Measurements from ENCODE around the gene ZNF629. TPM values are rescaled to one million over a fixed set of nuclear protein-coding genes. Genes with fewer than 3 reads are reported as not detected.

Gene ZNF629
- polyA plus RNA-seq, 5 donors = 16.8 to 20.9 (median 18.1) TPM

Other genes starting within 250 kb of the ZNF629 start
- 10 to 100 TPM in 4 of 5 donors, 1 to 10 TPM in 1; 9.8 to 15.3 (median 13.0) TPM for gene ZNF764, start 228.8 kb downstream of the ZNF629 start, polyA plus RNA-seq (ENCODE audit: insufficient read depth in 1 of 5, insufficient read length in 5 of 5, low replicate concordance in 1 of 5)
- 10 to 100 TPM; 10.5 to 18.3 (median 11.2) TPM for gene ZNF688, start 215.5 kb downstream of the ZNF629 start, polyA plus RNA-seq (ENCODE audit: insufficient read depth in 1 of 5, insufficient read length in 5 of 5, low replicate concordance in 1 of 5)
- 10 to 100 TPM; 22.3 to 29.1 (median 25.2) TPM for gene ZNF785, start 201.5 kb downstream of the ZNF629 start, polyA plus RNA-seq (ENCODE audit: insufficient read depth in 1 of 5, insufficient read length in 5 of 5, low replicate concordance in 1 of 5)
- gene ZNF689, start 176.8 kb downstream of the ZNF629 start, polyA plus RNA-seq (ENCODE audit: insufficient read depth in 1 of 5, insufficient read length in 5 of 5, low replicate concordance in 1 of 5) = 1 to 10 TPM; 8.3 to 9.9 (median 9.5) TPM
- 10 to 100 TPM; 38.7 to 48.3 (median 43.6) TPM for gene PRR14, start 136.2 kb downstream of the ZNF629 start, polyA plus RNA-seq (ENCODE audit: insufficient read depth in 1 of 5, insufficient read length in 5 of 5, low replicate concordance in 1 of 5)
- 10 to 100 TPM; 45.0 to 78.2 (median 65.3) TPM for gene FBRS, start 128.8 kb downstream of the ZNF629 start, polyA plus RNA-seq (ENCODE audit: insufficient read depth in 1 of 5, insufficient read length in 5 of 5, low replicate concordance in 1 of 5)
- 10 to 100 TPM; 30.1 to 41.0 (median 34.8) TPM for gene SRCAP, start 88.0 kb downstream of the ZNF629 start, polyA plus RNA-seq (ENCODE audit: insufficient read depth in 1 of 5, insufficient read length in 5 of 5, low replicate concordance in 1 of 5)
- 10 to 100 TPM; 20.8 to 34.9 (median 30.3) TPM for gene PHKG2, start 38.8 kb downstream of the ZNF629 start, polyA plus RNA-seq (ENCODE audit: insufficient read depth in 1 of 5, insufficient read length in 5 of 5, low replicate concordance in 1 of 5)
- 1 to 10 TPM; 4.0 to 8.1 (median 6.1) TPM for gene CFAP119, start 25.1 kb downstream of the ZNF629 start, polyA plus RNA-seq (ENCODE audit: insufficient read depth in 1 of 5, insufficient read length in 5 of 5, low replicate concordance in 1 of 5)
- 100 to 1,000 TPM in 2 of 5 donors, 10 to 100 TPM in 3; 89.0 to 108 (median 94.4) TPM for gene RNF40, start 24.9 kb downstream of the ZNF629 start, polyA plus RNA-seq (ENCODE audit: insufficient read depth in 1 of 5, insufficient read length in 5 of 5, low replicate concordance in 1 of 5)
- 10 to 100 TPM; 37.5 to 61.4 (median 43.5) TPM for gene BCL7C, start 106.9 kb upstream of the ZNF629 start, polyA plus RNA-seq (ENCODE audit: insufficient read depth in 1 of 5, insufficient read length in 5 of 5, low replicate concordance in 1 of 5)
- gene CTF1, start 109.4 kb upstream of the ZNF629 start, polyA plus RNA-seq (ENCODE audit: insufficient read depth in 1 of 5, insufficient read length in 5 of 5, low replicate concordance in 1 of 5) = 10 to 100 TPM in 3 of 5 donors, 1 to 10 TPM in 2; 7.8 to 12.5 (median 10.2) TPM
- 10 to 100 TPM; 13.9 to 29.4 (median 18.1) TPM for gene FBXL19, start 136.4 kb upstream of the ZNF629 start, polyA plus RNA-seq (ENCODE audit: insufficient read depth in 1 of 5, insufficient read length in 5 of 5, low replicate concordance in 1 of 5)
- gene ORAI3, start 161.9 kb upstream of the ZNF629 start, polyA plus RNA-seq (ENCODE audit: insufficient read depth in 1 of 5, insufficient read length in 5 of 5, low replicate concordance in 1 of 5) = 10 to 100 TPM; 16.0 to 21.9 (median 19.8) TPM
- 10 to 100 TPM; 11.5 to 19.7 (median 13.0) TPM for gene SETD1A, start 170.5 kb upstream of the ZNF629 start, polyA plus RNA-seq (ENCODE audit: insufficient read depth in 1 of 5, insufficient read length in 5 of 5, low replicate concordance in 1 of 5)
- gene HSD3B7, start 198.0 kb upstream of the ZNF629 start, polyA plus RNA-seq (ENCODE audit: insufficient read depth in 1 of 5, insufficient read length in 5 of 5, low replicate concordance in 1 of 5) = 1 to 10 TPM; 3.3 to 6.4 (median 4.5) TPM
- gene STX1B, start 223.4 kb upstream of the ZNF629 start, polyA plus RNA-seq (ENCODE audit: insufficient read depth in 1 of 5, insufficient read length in 5 of 5, low replicate concordance in 1 of 5) = under 1 TPM; 0.37 to 0.70 (median 0.43) TPM
- gene STX4, start 246.4 kb upstream of the ZNF629 start, polyA plus RNA-seq (ENCODE audit: insufficient read depth in 1 of 5, insufficient read length in 5 of 5, low replicate concordance in 1 of 5) = 10 to 100 TPM; 33.7 to 48.4 (median 40.5) TPM

Measured in right lung (tissue), 5 donors.